ENCODE measurements around the gene FLNC. TPM values are rescaled to one million over a fixed set of nuclear protein-coding genes. Genes with fewer than 3 reads are reported as not detected.

The FLNC gene
- polyA plus RNA-seq, 1 donor from 2014 or later = 0.36 TPM

GRCh38 chr7:128891942-128892269, 61.7 kb downstream of the FLNC start:
- Histone ChIP-seq H3K27me3 (ENCODE audit: insufficient read depth, low read depth, low read length) (peaks cover 32% of the 10 kb centered on the region), H3K4me2 (ENCODE audit: low read length) (no peak overlapping the region), H3K27ac (ENCODE audit: low read length) (no peak overlapping the region)

GRCh38 chr7:128892521-128893250, 62.5 kb downstream of the FLNC start:
- Histone ChIP-seq H3K9me2 (ENCODE audit: insufficient read depth, low read length) (no peaks in the 10 kb centered on the region), H3K9me3 (ENCODE audit: low read length) (no peaks in the 10 kb centered on the region), H3K4me3 (ENCODE audit: low read length) (no peak overlapping the region), H3F3A (ENCODE audit: insufficient read depth, low read length, poor library complexity, severe bottlenecking) (no peaks in the 10 kb centered on the region), H4K20me1 (ENCODE audit: insufficient read depth) (no peaks in the 10 kb centered on the region), H3K9ac (ENCODE audit: low read length) (no peak overlapping the region), H3K27me3 (ENCODE audit: insufficient read depth, low read depth, low read length) (peaks cover 32% of the 10 kb centered on the region), H2AFZ (ENCODE audit: low read depth, low read length) (no peak overlapping the region), H3K4me2 (ENCODE audit: low read length) (no peak overlapping the region), H3K79me2 (replicated peaks; ENCODE audit: insufficient read depth, low read length) (no peaks in the 10 kb centered on the region), H3K27ac (ENCODE audit: low read length) (no peak overlapping the region), H3K36me3 (ENCODE audit: insufficient read depth, low read length) (no peaks in the 10 kb centered on the region)
- TF ChIP-seq REST (IDR thresholded peaks at IDR 0.05; ENCODE audit: borderline replicate concordance) = no peak
- no peak for TF ChIP-seq EZH2 (IDR thresholded peaks at IDR 0.05; ENCODE audit: borderline replicate concordance, insufficient read depth, low read length, poor library complexity, severe bottlenecking)
- no peak for TF ChIP-seq SMC3 (conservative IDR thresholded peaks at IDR 0.05; ENCODE audit: poor library complexity)
- no peak for TF ChIP-seq TAF1 (IDR thresholded peaks at IDR 0.05; ENCODE audit: low read depth)
- no peak for TF ChIP-seq CTCF (IDR thresholded peaks at IDR 0.05; ENCODE audit: poor library complexity, severe bottlenecking)
- TF ChIP-seq EP300 (conservative IDR thresholded peaks at IDR 0.05; ENCODE audit: poor library complexity, severe bottlenecking) = no peak
- TF ChIP-seq RAD21 (conservative IDR thresholded peaks at IDR 0.05) = no peak
- TF ChIP-seq POLR2AphosphoS5 (IDR thresholded peaks at IDR 0.05) = no peak
- no peak for TF ChIP-seq MXI1 (conservative IDR thresholded peaks at IDR 0.05; ENCODE audit: poor library complexity, severe bottlenecking)

More at GRCh38 chr7:128891942-128892269, 61.7 kb downstream of the FLNC start:
- Histone ChIP-seq H3K4me3 (ENCODE audit: low read length) (no peak overlapping the region), H3K9ac (ENCODE audit: low read length) (no peak overlapping the region), H2AFZ (ENCODE audit: low read depth, low read length) (no peak overlapping the region), H3K9me3 (ENCODE audit: low read length) (no peaks in the 10 kb centered on the region), H3F3A (ENCODE audit: insufficient read depth, low read length, poor library complexity, severe bottlenecking) (no peaks in the 10 kb centered on the region), H3K79me2 (replicated peaks; ENCODE audit: insufficient read depth, low read length) (no peaks in the 10 kb centered on the region), H4K20me1 (ENCODE audit: insufficient read depth) (no peaks in the 10 kb centered on the region), H3K36me3 (ENCODE audit: insufficient read depth, low read length) (no peaks in the 10 kb centered on the region), H3K9me2 (ENCODE audit: insufficient read depth, low read length) (no peaks in the 10 kb centered on the region)
- no peak for TF ChIP-seq EZH2 (IDR thresholded peaks at IDR 0.05; ENCODE audit: borderline replicate concordance, insufficient read depth, low read length, poor library complexity, severe bottlenecking)
